Karpas-422 (cell line): ENCODE measurements around the gene DYNLT2B. TPM values are rescaled to one million over a fixed set of nuclear protein-coding genes. Genes with fewer than 3 reads are reported as not detected.
"Not testable (repeated sequence)": the region's sequence is repeated elsewhere in the genome, so short reads cannot be mapped to it uniquely, and the experiment has no call there.

Source experiments
- DNase-seq: peaks from one replicate; pipeline ENCODE4 v3.0.0-alpha.2; 2015
- H2AFZ ChIP-seq: fragments of 200-600 bp; sonication (generic); 2 replicates; pipeline ENCODE4 v1.6.1; 2014; ENCODE audit warnings: antibody characterized with exemption, low read length, mixed read lengths
- H3K27ac ChIP-seq: fragments of 200-600 bp; sonication (generic); 2 replicates; pipeline ENCODE4 v1.5.1; 2014; ENCODE audit warnings: mild to moderate bottlenecking, low read length, moderate library complexity
- H3K27me3 ChIP-seq: fragments of 200-600 bp; sonication (generic); 2 replicates; pipeline ENCODE4 v1.6.1; 2014; ENCODE audit warnings: low read length, mixed read lengths
- H3K36me3 ChIP-seq: fragments of 200-600 bp; sonication (generic); 2 replicates; pipeline ENCODE4 v1.6.1; 2014; ENCODE audit warnings: low read length, mixed read lengths; ENCODE audit not compliant: insufficient read depth
- H3K4me1 ChIP-seq: fragments of 200-600 bp; sonication (generic); 2 replicates; pipeline ENCODE4 v1.6.1; 2014; ENCODE audit warnings: mild to moderate bottlenecking, low read length, mixed read lengths
- H3K4me2 ChIP-seq: fragments of 200-600 bp; sonication (generic); 2 replicates; pipeline ENCODE4 v1.6.1; 2014; ENCODE audit warnings: low read length, low read depth, mild to moderate bottlenecking; ENCODE audit not compliant: poor library complexity, severe bottlenecking
- H3K4me3 ChIP-seq: fragments of 200-600 bp; sonication (generic); 2 replicates; pipeline ENCODE4 v1.5.1; 2014; ENCODE audit warnings: mild to moderate bottlenecking, antibody characterized with exemption, low read length, mixed read lengths
- H3K79me2 ChIP-seq: fragments of 200-600 bp; sonication (generic); 2 replicates; pipeline ENCODE4 v1.6.1; 2014; ENCODE audit warnings: mild to moderate bottlenecking, low read length, mixed read lengths
- H3K9ac ChIP-seq: fragments of 200-600 bp; sonication (generic); 2 replicates; pipeline ENCODE4 v1.6.0; 2014; ENCODE audit warnings: low read length
- H3K9me2 ChIP-seq: fragments of 200-600 bp; sonication (generic), shearing (Covaris generic); replicated peaks from 2 replicates; pipeline ENCODE4 v1.6.0; 2014; ENCODE audit warnings: mild to moderate bottlenecking, low read length, moderate library complexity; ENCODE audit not compliant: insufficient read depth
- H3K9me3 ChIP-seq: fragments of 300-700, 200-600 bp; sonication (generic); 2 replicates; pipeline ENCODE4 v1.6.1; 2014; ENCODE audit warnings: low read length, mixed read lengths
- H4K20me1 ChIP-seq: fragments of 200-600 bp; sonication (generic); 2 replicates; pipeline ENCODE4 v1.6.1; 2014; ENCODE audit warnings: mild to moderate bottlenecking, antibody characterized with exemption, low read length, low read depth; ENCODE audit not compliant: insufficient read depth
- total RNA-seq: library from RNA; depleted of rRNA; stranded (reverse); fragments of >200 nt; shearing (Covaris generic); gene quantifications from 2 replicates; pipeline ENCODE4 v1.2.3, GENCODE V29; 2014; ENCODE audit warnings: low replicate concordance

Gene DYNLT2B
- total RNA-seq, 1 experiment from 2014 or later = 9.6 TPM

DNA sequence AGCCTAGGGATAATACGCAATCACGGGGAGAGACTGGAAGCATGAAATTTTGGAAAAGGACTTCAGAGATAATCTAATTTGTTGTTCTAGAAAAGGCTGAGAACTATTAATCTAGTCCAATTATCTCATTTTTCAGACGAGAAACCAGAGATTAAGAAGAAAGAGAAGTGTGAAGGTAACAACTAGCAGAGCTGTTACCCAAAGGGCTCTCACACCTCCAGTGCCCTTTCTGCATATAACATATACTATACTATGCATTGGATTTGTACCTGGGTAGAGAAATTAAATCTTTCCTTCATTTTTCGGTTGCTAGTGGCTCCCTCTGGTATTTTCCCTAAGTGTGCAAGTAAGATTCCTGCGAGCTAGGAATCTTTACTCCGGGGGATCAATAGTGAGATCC is 33.5 kb upstream of the DYNLT2B start:
- H4K20me1 ChIP-seq = no peaks in the 10 kb centered on the region

GRCh38 chr3:196350067-196350466 is 32.0 kb upstream of the DYNLT2B start:
- H3K79me2 ChIP-seq = no peaks in the 10 kb centered on the region
- no peak overlapping the region for H3K9ac ChIP-seq
- H4K20me1 ChIP-seq = no peaks in the 10 kb centered on the region
- no peaks in the 10 kb centered on the region for H3K9me3 ChIP-seq
- H2AFZ ChIP-seq = no peak overlapping the region
- no peaks in the 10 kb centered on the region for H3K27me3 ChIP-seq
- no peak overlapping the region for H3K4me3 ChIP-seq
- H3K36me3 ChIP-seq = peaks cover 32% of the 10 kb centered on the region
- H3K9me2 ChIP-seq = no peaks in the 10 kb centered on the region
- no peak overlapping the region for H3K4me2 ChIP-seq
- peaks cover 23% of the 10 kb centered on the region for H3K4me1 ChIP-seq
- no peak overlapping the region for H3K27ac ChIP-seq
- no peak for DNase-seq

More for the DNA sequence above, 33.5 kb upstream of the DYNLT2B start:
- Histone ChIP-seq H3K4me3 (no peak overlapping the region), H3K27ac (no peak overlapping the region), H3K27me3 (no peaks in the 10 kb centered on the region), H3K9me2 (no peaks in the 10 kb centered on the region), H3K79me2 (no peaks in the 10 kb centered on the region), H3K36me3 (peaks cover 47% of the 10 kb centered on the region), H3K4me2 (no peak overlapping the region), H2AFZ (no peak overlapping the region), H3K9ac (no peak overlapping the region), H3K4me1 (peaks cover 14% of the 10 kb centered on the region), H3K9me3 (no peaks in the 10 kb centered on the region)
- DNase-seq = no peak

DNA sequence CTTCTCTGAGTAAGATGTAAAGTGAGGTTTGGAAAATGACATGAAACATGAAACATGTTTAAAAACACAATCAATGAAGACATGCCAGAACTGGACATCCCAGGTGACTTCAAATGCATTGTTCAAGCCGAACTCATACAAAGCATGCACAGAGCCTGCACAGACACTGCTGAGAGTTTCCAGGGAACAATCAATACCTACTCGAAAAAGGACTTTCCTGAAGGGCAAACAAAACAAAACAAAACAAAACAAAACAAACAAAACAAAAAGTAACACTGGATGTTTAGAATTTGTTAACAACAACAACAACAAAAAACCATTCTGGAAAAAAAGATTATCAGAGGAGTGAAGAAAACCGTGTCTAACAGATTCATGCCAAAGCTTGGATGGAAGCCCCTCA is 30.7 kb upstream of the DYNLT2B start:
- H3K36me3 ChIP-seq = peaks cover 28% of the 10 kb centered on the region
- no peak overlapping the region for H3K4me3 ChIP-seq

GRCh38 chr3:196344663-196345062 is 26.6 kb upstream of the DYNLT2B start:
- H3K4me3 ChIP-seq = no peak overlapping the region
- peak overlapping the region; percentile 14 for H3K4me2 ChIP-seq
- peaks cover 21% of the 10 kb centered on the region for H3K36me3 ChIP-seq
- no peak overlapping the region for H2AFZ ChIP-seq
- H3K27me3 ChIP-seq = no peaks in the 10 kb centered on the region
- DNase-seq = peak; percentile 58
- no peaks in the 10 kb centered on the region for H3K9me2 ChIP-seq
- no peaks in the 10 kb centered on the region for H3K9me3 ChIP-seq
- H3K79me2 ChIP-seq = no peaks in the 10 kb centered on the region
- no peaks in the 10 kb centered on the region for H4K20me1 ChIP-seq
- peaks cover 16% of the 10 kb centered on the region for H3K4me1 ChIP-seq
- H3K27ac ChIP-seq = no peak overlapping the region
- H3K9ac ChIP-seq = no peak overlapping the region

More for the DNA sequence above, 30.7 kb upstream of the DYNLT2B start:
- Histone ChIP-seq H3K9me2 (no peaks in the 10 kb centered on the region), H3K4me1 (peaks cover 30% of the 10 kb centered on the region), H3K4me2 (no peak overlapping the region), H3K27me3 (no peaks in the 10 kb centered on the region), H3K27ac (no peak overlapping the region), H4K20me1 (no peaks in the 10 kb centered on the region), H3K9ac (no peak overlapping the region), H3K9me3 (no peaks in the 10 kb centered on the region), H2AFZ (no peak overlapping the region), H3K79me2 (no peaks in the 10 kb centered on the region)
- DNase-seq = no peak

DNA sequence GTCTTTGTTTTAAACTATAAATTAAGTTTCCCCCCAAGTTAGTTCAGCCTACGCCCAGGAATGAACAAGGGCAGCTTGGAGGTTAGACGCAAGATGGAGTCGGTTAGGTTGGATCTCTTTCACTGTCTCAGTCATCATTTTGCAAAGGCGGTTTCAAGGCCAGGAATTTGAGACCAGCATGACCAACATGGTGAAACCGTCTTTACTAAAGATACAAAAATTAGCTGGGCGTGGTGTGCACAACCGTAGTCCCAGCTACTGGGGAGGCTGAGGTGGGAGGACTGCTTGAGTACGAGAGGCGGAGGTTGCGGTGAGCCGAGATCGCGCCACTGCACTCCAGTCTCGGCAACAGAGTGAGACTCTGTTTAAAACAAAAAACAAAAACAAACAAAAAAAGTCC is 25.9 kb upstream of the DYNLT2B start:
- H3K79me2 ChIP-seq, DNase-seq, H3K9me3 ChIP-seq, H2AFZ ChIP-seq, H4K20me1 ChIP-seq, H3K9me2 ChIP-seq, H3K27ac ChIP-seq, H3K4me2 ChIP-seq, H3K4me3 ChIP-seq, H3K9ac ChIP-seq, H3K27me3 ChIP-seq: not testable (repeated sequence)
- peaks cover 14% of the 10 kb centered on the region for H3K36me3 ChIP-seq
- peaks cover 16% of the 10 kb centered on the region for H3K4me1 ChIP-seq

- Histone ChIP-seq H3K9me3 (no peaks in the 10 kb centered on the region), H3K4me1 (peaks cover 22% of the 10 kb centered on the region), H3K27ac (no peak overlapping the region), H3K79me2 (no peaks in the 10 kb centered on the region), H2AFZ (no peak overlapping the region), H3K4me3 (no peak overlapping the region), H4K20me1 (no peaks in the 10 kb centered on the region), H3K9me2 (no peaks in the 10 kb centered on the region), H3K27me3 (no peaks in the 10 kb centered on the region), H3K36me3 (no peaks in the 10 kb centered on the region), H3K9ac (no peak overlapping the region), H3K4me2 (no peak overlapping the region)
- no peak for DNase-seq
Measured at GRCh38 chr3:196341137-196341536, 23.1 kb upstream of the DYNLT2B start.

- Histone ChIP-seq H3K79me2 (no peaks in the 10 kb centered on the region), H3K4me2 (no peak overlapping the region), H3K4me1 (peaks cover 17% of the 10 kb centered on the region), H3K9me3 (no peaks in the 10 kb centered on the region), H3K27ac (no peak overlapping the region), H3K9ac (no peak overlapping the region), H3K36me3 (no peaks in the 10 kb centered on the region), H3K27me3 (no peaks in the 10 kb centered on the region), H3K9me2 (no peaks in the 10 kb centered on the region), H4K20me1 (no peaks in the 10 kb centered on the region), H3K4me3 (no peak overlapping the region), H2AFZ (no peak overlapping the region)
- no peak for DNase-seq
Measured at GRCh38 chr3:196340466-196340865, 22.4 kb upstream of the DYNLT2B start.

DNA sequence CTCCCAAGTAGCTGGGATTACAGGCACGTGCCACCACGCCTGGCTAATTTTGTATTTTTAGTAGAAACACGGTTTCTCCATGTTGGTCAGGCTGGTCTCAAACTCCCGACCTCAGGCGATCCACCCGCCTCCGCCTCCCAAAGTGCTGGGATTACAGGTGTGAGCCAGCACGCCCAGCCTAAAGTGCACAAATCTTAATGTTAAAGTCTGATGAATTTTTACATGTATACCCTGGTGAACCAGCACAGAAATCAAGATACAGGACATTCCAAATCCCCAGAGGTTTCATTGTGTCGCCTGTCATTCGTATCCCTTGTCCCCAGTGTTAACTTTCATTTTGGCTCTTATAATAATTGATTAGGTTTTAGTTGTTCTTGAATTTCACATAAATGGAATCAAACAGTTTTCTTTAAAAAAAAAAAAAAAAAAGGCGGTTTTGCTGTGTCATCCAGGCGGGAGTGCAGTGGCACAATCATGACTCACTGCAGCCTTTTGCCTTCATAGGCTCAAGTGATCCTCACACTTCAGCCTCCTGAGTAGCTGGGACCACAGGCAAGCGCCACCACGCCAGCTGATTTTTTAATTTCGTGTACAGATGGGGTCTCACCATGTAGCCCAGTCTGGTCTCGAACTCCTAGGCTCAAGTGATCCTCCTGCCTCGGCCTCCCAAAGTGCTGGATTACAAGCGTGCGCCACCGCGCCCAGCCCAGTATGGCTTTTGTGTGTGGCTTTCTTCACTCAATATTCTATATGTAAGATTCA is 21.6 kb upstream of the DYNLT2B start:
- no peak overlapping the region for H3K27ac ChIP-seq
- no peak overlapping the region for H3K9ac ChIP-seq
- H4K20me1 ChIP-seq = no peaks in the 10 kb centered on the region
- H3K27me3 ChIP-seq = no peaks in the 10 kb centered on the region
- H3K79me2 ChIP-seq = no peaks in the 10 kb centered on the region
- no peaks in the 10 kb centered on the region for H3K9me3 ChIP-seq
- H2AFZ ChIP-seq = no peak overlapping the region
- H3K9me2 ChIP-seq = no peaks in the 10 kb centered on the region
- peaks cover 9% of the 10 kb centered on the region for H3K4me1 ChIP-seq
- DNase-seq = no peak
- H3K4me2 ChIP-seq = no peak overlapping the region
- no peaks in the 10 kb centered on the region for H3K36me3 ChIP-seq
- H3K4me3 ChIP-seq = no peak overlapping the region
